Progenitor cell of endocrine pancreas (in vitro differentiated cells): ENCODE measurements around the gene ABCC1. TPM values are rescaled to one million over a fixed set of nuclear protein-coding genes. Genes with fewer than 3 reads are reported as not detected.

Source experiments
- DNase-seq: peaks from one replicate; pipeline ENCODE4 v3.0.0; 2021; ENCODE audit warnings: low spot score; ENCODE audit not compliant: unreplicated experiment
- H3K27ac Mint-ChIP-seq: 2 replicates; pipeline ENCODE4 v1.8.0; 2021; ENCODE audit warnings: mild to moderate bottlenecking, moderate library complexity, mixed read lengths
- H3K27me3 Mint-ChIP-seq: 2 replicates; pipeline ENCODE4 v1.8.0; 2021; ENCODE audit warnings: mixed read lengths
- H3K36me3 Mint-ChIP-seq: 2 replicates; pipeline ENCODE4 v1.8.0; 2022; ENCODE audit warnings: mixed read lengths; ENCODE audit not compliant: insufficient read depth
- H3K4me1 Mint-ChIP-seq: 2 replicates; pipeline ENCODE4 v1.8.0; 2021; ENCODE audit warnings: low read depth, mixed read lengths
- H3K4me3 Mint-ChIP-seq: 2 replicates; pipeline ENCODE4 v1.8.0; 2021; ENCODE audit warnings: low read depth, mild to moderate bottlenecking, moderate library complexity, mixed read lengths
- H3K9me3 Mint-ChIP-seq: 2 replicates; pipeline ENCODE4 v1.8.0; 2021; ENCODE audit warnings: low read depth, mixed read lengths
- CTCF ChIP-seq: fragments of 200-600 bp; sonication (generic); IDR thresholded peaks from one replicate; pipeline ENCODE4 v1.5.0; 2021; ENCODE audit warnings: antibody characterized with exemption, mild to moderate bottlenecking; ENCODE audit not compliant: unreplicated experiment
- long read RNA-seq: library from polyadenylated mRNA; unstranded; transcript quantifications from one replicate; pipeline ENCODE4 v2.0.0, GENCODE V29; 2020
- total RNA-seq: library from RNA; stranded (reverse); gene quantifications from 2 replicates; pipeline ENCODE4 v1.2.1, GENCODE V29; 2021

Gene ABCC1
- total RNA-seq: 47.2 and 49.0 TPM in 2 replicates
- long read RNA-seq, partial matches to known transcripts: 20 of 31 reads
- long read RNA-seq, other reads (novel, unspliced or antisense): 11 of 31 reads

GRCh38 chr16:15949210-15950160, at the start of gene ABCC1:
Gene ABCC1 (plus strand): TSS chr16:15949616. CDS start chr16:15949752, 136 bp downstream.
- Mint-ChIP-seq H3K27me3 (no peaks in the 10 kb centered on the region), H3K9me3 (no peaks in the 10 kb centered on the region)

GRCh38 chr16:15900357-15900756, 49.1 kb upstream of the ABCC1 start:
- no peak for TF ChIP-seq CTCF
- Mint-ChIP-seq H3K4me1 (peaks cover 2% of the 10 kb centered on the region), H3K27me3 (no peaks in the 10 kb centered on the region), H3K4me3 (no peak overlapping the region), H3K9me3 (no peaks in the 10 kb centered on the region), H3K27ac (no peak overlapping the region), H3K36me3 (no peaks in the 10 kb centered on the region)
- no peak for DNase-seq

More at GRCh38 chr16:15949210-15950160, at the start of gene ABCC1:
- Mint-ChIP-seq H3K4me1 (peaks cover 13% of the 10 kb centered on the region), H3K27ac (peak within 1 kb of the TSS; percentile 96), H3K36me3 (peaks cover 1% of the 10 kb centered on the region), H3K4me3 (peak within 1 kb of the TSS; percentile 93)
- TF ChIP-seq CTCF: peak; percentile 19
- DNase-seq: peak; percentile 34

GRCh38 chr16:15900901-15901500, 48.4 kb upstream of the ABCC1 start:
- peaks cover 2% of the 10 kb centered on the region for H3K4me1 Mint-ChIP-seq
- no peaks in the 10 kb centered on the region for H3K9me3 Mint-ChIP-seq
- no peak for TF ChIP-seq CTCF
- no peaks in the 10 kb centered on the region for H3K27me3 Mint-ChIP-seq
- no peak overlapping the region for H3K4me3 Mint-ChIP-seq
- no peak for DNase-seq
- H3K36me3 Mint-ChIP-seq: no peaks in the 10 kb centered on the region
- no peak overlapping the region for H3K27ac Mint-ChIP-seq

- no peak for TF ChIP-seq CTCF
- H3K9me3 Mint-ChIP-seq: no peaks in the 10 kb centered on the region
- H3K36me3 Mint-ChIP-seq: no peaks in the 10 kb centered on the region
- H3K4me3 Mint-ChIP-seq: no peak overlapping the region
- no peaks in the 10 kb centered on the region for H3K27me3 Mint-ChIP-seq
- H3K27ac Mint-ChIP-seq: no peak overlapping the region
- no peak for DNase-seq
- peaks cover 2% of the 10 kb centered on the region for H3K4me1 Mint-ChIP-seq
Measured at GRCh38 chr16:15903960-15904359, 45.5 kb upstream of the ABCC1 start.

- H3K27ac Mint-ChIP-seq: no peak overlapping the region
- no peak overlapping the region for H3K4me3 Mint-ChIP-seq
- no peak for TF ChIP-seq CTCF
- no peaks in the 10 kb centered on the region for H3K9me3 Mint-ChIP-seq
- H3K4me1 Mint-ChIP-seq: no peaks in the 10 kb centered on the region
- no peak for DNase-seq
- H3K27me3 Mint-ChIP-seq: no peaks in the 10 kb centered on the region
- no peaks in the 10 kb centered on the region for H3K36me3 Mint-ChIP-seq
Measured at GRCh38 chr16:15906439-15906838, 43.0 kb upstream of the ABCC1 start.
